ENCODE results near the gene SOX6.
"Not testable (repeated sequence)": the region's sequence is repeated elsewhere in the genome, so short reads cannot be mapped to it uniquely, and the experiment has no call there.

Gene SOX6

GRCh38 chr11:16380941-16381568, 24.7 kb upstream of the SOX6 start:
- DNase-seq (no peak), ATAC-seq (replicated peaks) (no peak)
- Mint-ChIP-seq H3K4me3 (no peak overlapping the region), H3K9me3 (no peaks in the 10 kb centered on the region), H3K4me1 (no peaks in the 10 kb centered on the region), H3K36me3 (no peaks in the 10 kb centered on the region), H3K27me3 (no peaks in the 10 kb centered on the region), H3K27ac (no peak overlapping the region)

GRCh38 chr11:16378906-16379305, 22.6 kb upstream of the SOX6 start:
- Mint-ChIP-seq H3K4me1 (no peaks in the 10 kb centered on the region), H3K9me3 (peaks cover 0 to 2% of the 10 kb centered on the region in 2 donors), H3K27ac (no peak overlapping the region), H3K27me3 (no peaks in the 10 kb centered on the region), H3K36me3 (no peaks in the 10 kb centered on the region), H3K4me3 (no peak overlapping the region)
- ATAC-seq (replicated peaks): no peak
- no peak for DNase-seq

- DNase-seq (no peak), ATAC-seq (replicated peaks) (no peak)
- Mint-ChIP-seq H3K9me3 (peaks cover 0 to 2% of the 10 kb centered on the region in 2 donors), H3K4me1 (no peaks in the 10 kb centered on the region), H3K27ac (no peak overlapping the region), H3K4me3 (no peak overlapping the region), H3K27me3 (no peaks in the 10 kb centered on the region), H3K36me3 (no peaks in the 10 kb centered on the region)
These were observed 21.4 kb upstream of the SOX6 start for GRCh38 chr11:16377746-16378145.

GRCh38 chr11:16375664-16376063, 19.3 kb upstream of the SOX6 start:
- H3K27ac Mint-ChIP-seq; H3K9me3 Mint-ChIP-seq; ATAC-seq (replicated peaks); H3K4me1 Mint-ChIP-seq; H3K27me3 Mint-ChIP-seq; H3K4me3 Mint-ChIP-seq; H3K36me3 Mint-ChIP-seq; DNase-seq: not testable (repeated sequence)

GRCh38 chr11:16373768-16374167, 17.4 kb upstream of the SOX6 start:
- DNase-seq (no peak), ATAC-seq (replicated peaks) (no peak)
- H3K9me3 Mint-ChIP-seq: peaks cover 4 to 5% of the 10 kb centered on the region in 2 donors
- no peaks in the 10 kb centered on the region for H3K27me3 Mint-ChIP-seq
- no peak overlapping the region for H3K27ac Mint-ChIP-seq
- no peaks in the 10 kb centered on the region for H3K4me1 Mint-ChIP-seq
- H3K4me3 Mint-ChIP-seq: no peak overlapping the region
- H3K36me3 Mint-ChIP-seq: no peaks in the 10 kb centered on the region

GRCh38 chr11:16372355-16372754, 16.0 kb upstream of the SOX6 start:
- no peak for ATAC-seq (replicated peaks)
- DNase-seq: no peak
- no peak overlapping the region for H3K27ac Mint-ChIP-seq
- H3K4me1 Mint-ChIP-seq: no peaks in the 10 kb centered on the region
- H3K36me3 Mint-ChIP-seq: no peaks in the 10 kb centered on the region
- no peaks in the 10 kb centered on the region for H3K27me3 Mint-ChIP-seq
- H3K9me3 Mint-ChIP-seq: peaks cover 4 to 5% of the 10 kb centered on the region in 2 donors
- no peak overlapping the region for H3K4me3 Mint-ChIP-seq

GRCh38 chr11:16367252-16367651, 10.9 kb upstream of the SOX6 start:
- Mint-ChIP-seq H3K4me1 (no peaks in the 10 kb centered on the region), H3K9me3 (peaks cover 3 to 4% of the 10 kb centered on the region in 2 donors), H3K36me3 (no peaks in the 10 kb centered on the region), H3K27ac (no peak overlapping the region), H3K27me3 (no peaks in the 10 kb centered on the region), H3K4me3 (no peak overlapping the region)
- ATAC-seq (replicated peaks) (peak; percentile 64 to 78), DNase-seq (no peak)

GRCh38 chr11:16365581-16366228, 9.4 kb upstream of the SOX6 start:
- Mint-ChIP-seq H3K9me3 (peaks cover 3 to 4% of the 10 kb centered on the region in 2 donors), H3K4me3 (no peak overlapping the region), H3K27ac (no peak overlapping the region), H3K4me1 (no peaks in the 10 kb centered on the region), H3K27me3 (no peaks in the 10 kb centered on the region), H3K36me3 (no peaks in the 10 kb centered on the region)
- ATAC-seq (replicated peaks) (no peak), DNase-seq (no peak)

GRCh38 chr11:16364254-16364653, 7.9 kb upstream of the SOX6 start:
- no peak overlapping the region for H3K27ac Mint-ChIP-seq
- no peaks in the 10 kb centered on the region for H3K9me3 Mint-ChIP-seq
- DNase-seq (no peak), ATAC-seq (replicated peaks) (no peak)
- no peaks in the 10 kb centered on the region for H3K36me3 Mint-ChIP-seq
- no peaks in the 10 kb centered on the region for H3K27me3 Mint-ChIP-seq
- no peaks in the 10 kb centered on the region for H3K4me1 Mint-ChIP-seq
- H3K4me3 Mint-ChIP-seq: no peak overlapping the region

GRCh38 chr11:16363706-16364105, 7.4 kb upstream of the SOX6 start:
- no peaks in the 10 kb centered on the region for H3K36me3 Mint-ChIP-seq
- no peaks in the 10 kb centered on the region for H3K4me1 Mint-ChIP-seq
- H3K9me3 Mint-ChIP-seq: no peaks in the 10 kb centered on the region
- H3K27me3 Mint-ChIP-seq: no peaks in the 10 kb centered on the region
- no peak for ATAC-seq (replicated peaks)
- H3K4me3 Mint-ChIP-seq: no peak overlapping the region
- DNase-seq: no peak
- H3K27ac Mint-ChIP-seq: no peak overlapping the region

- no peaks in the 10 kb centered on the region for H3K9me3 Mint-ChIP-seq
- no peak overlapping the region for H3K4me3 Mint-ChIP-seq
These were observed 4.9 kb upstream of the SOX6 start for GRCh38 chr11:16361108-16361865.

GRCh38 chr11:16359369-16359768, 3.0 kb upstream of the SOX6 start:
- Mint-ChIP-seq H3K4me3 (no peak overlapping the region), H3K27me3 (no peaks in the 10 kb centered on the region), H3K9me3 (no peaks in the 10 kb centered on the region), H3K36me3 (no peaks in the 10 kb centered on the region), H3K27ac (no peak overlapping the region), H3K4me1 (no peaks in the 10 kb centered on the region)
- DNase-seq: no peak
- ATAC-seq (replicated peaks): no peak

More at GRCh38 chr11:16361108-16361865, 4.9 kb upstream of the SOX6 start:
- Mint-ChIP-seq H3K27me3 (no peaks in the 10 kb centered on the region), H3K27ac (no peak overlapping the region), H3K36me3 (no peaks in the 10 kb centered on the region), H3K4me1 (no peaks in the 10 kb centered on the region)
- ATAC-seq (replicated peaks) (no peak), DNase-seq (no peak)

GRCh38 chr11:16358726-16359125, 2.4 kb upstream of the SOX6 start:
- no peaks in the 10 kb centered on the region for H3K4me1 Mint-ChIP-seq
- no peaks in the 10 kb centered on the region for H3K9me3 Mint-ChIP-seq
- ATAC-seq (replicated peaks) (no peak), DNase-seq (no peak)
- no peak overlapping the region for H3K4me3 Mint-ChIP-seq
- no peaks in the 10 kb centered on the region for H3K27me3 Mint-ChIP-seq
- H3K27ac Mint-ChIP-seq: no peak overlapping the region
- H3K36me3 Mint-ChIP-seq: no peaks in the 10 kb centered on the region

GRCh38 chr11:16357775-16358174, 1.4 kb upstream of the SOX6 start:
- no peaks in the 10 kb centered on the region for H3K27me3 Mint-ChIP-seq
- DNase-seq: no peak
- H3K4me1 Mint-ChIP-seq: no peaks in the 10 kb centered on the region
- H3K27ac Mint-ChIP-seq: no peak overlapping the region
- H3K4me3 Mint-ChIP-seq: no peak overlapping the region
- no peaks in the 10 kb centered on the region for H3K9me3 Mint-ChIP-seq
- no peak for ATAC-seq (replicated peaks)
- H3K36me3 Mint-ChIP-seq: no peaks in the 10 kb centered on the region

Measured in stimulated activated naive B cell treated with anti-CD40 and anti-IgM and Interleukin-4, amounts not matched to agents 10 μg/mL and 1 μg/mL and 100 μg/mL, for 72 hours (primary cell).